SU-DHL-6 (cell line): Measurements from ENCODE around the gene CADPS.

ENCODE experiments used
- H2AFZ ChIP-seq: fragments of 200-600 bp; sonication (generic); 2 replicates; pipeline ENCODE4 v1.6.1; 2014; ENCODE audit warnings: low read depth, mild to moderate bottlenecking, moderate library complexity, mixed read lengths, antibody characterized with exemption, low read length; ENCODE audit not compliant: severe bottlenecking
- H3F3A ChIP-seq: fragments of 200-600 bp; shearing (Covaris generic); 2 replicates; pipeline ENCODE4 v1.6.0; 2016; ENCODE audit warnings: antibody characterized with exemption, mild to moderate bottlenecking; ENCODE audit not compliant: insufficient read depth
- H3K27ac ChIP-seq: fragments of 200-600 bp; sonication (generic); 2 replicates; pipeline ENCODE4 v1.5.1; 2016; ENCODE audit warnings: low read depth, mild to moderate bottlenecking, low read length, moderate library complexity, mixed read lengths
- H3K27me3 ChIP-seq: fragments of 200-600 bp; sonication (generic), shearing (Covaris generic); 2 replicates; pipeline ENCODE4 v1.6.0; 2014; ENCODE audit warnings: mild to moderate bottlenecking, low read length
- H3K36me3 ChIP-seq: fragments of 200-600 bp; sonication (generic); 2 replicates; pipeline ENCODE4 v1.6.1; 2014; ENCODE audit warnings: mild to moderate bottlenecking, low read length, mixed read lengths
- H3K4me2 ChIP-seq: fragments of 300-600, 200-600 bp; shearing (Covaris generic), sonication (generic); 2 replicates; pipeline ENCODE4 v1.6.0; 2014; ENCODE audit warnings: low read length, low read depth, mild to moderate bottlenecking; ENCODE audit not compliant: poor library complexity, severe bottlenecking
- H3K4me3 ChIP-seq: fragments of 200-600 bp; sonication (generic); 2 replicates; pipeline ENCODE4 v1.5.1; 2014; ENCODE audit warnings: antibody characterized with exemption, low read length, mild to moderate bottlenecking, mixed read lengths; ENCODE audit not compliant: insufficient read depth, poor library complexity, severe bottlenecking
- H3K79me2 ChIP-seq: fragments of 200-600 bp; sonication (generic); 2 replicates; pipeline ENCODE4 v1.6.1; 2014; ENCODE audit warnings: mild to moderate bottlenecking, low read length, moderate library complexity; ENCODE audit not compliant: insufficient read depth
- H3K9ac ChIP-seq: fragments of 200-600 bp; sonication (generic); 2 replicates; pipeline ENCODE4 v1.7.0; 2014; ENCODE audit warnings: mild to moderate bottlenecking, low read length
- H3K9me2 ChIP-seq: fragments of 200-600 bp; sonication (generic); replicated peaks from 2 replicates; pipeline ENCODE4 v1.6.1; 2014; ENCODE audit warnings: low read length; ENCODE audit not compliant: insufficient read depth
- H3K9me3 ChIP-seq: fragments of 200-600 bp; sonication (generic); 2 replicates; pipeline ENCODE4 v1.6.1; 2014; ENCODE audit warnings: low read length, mixed read lengths; ENCODE audit not compliant: insufficient read depth
- H4K20me1 ChIP-seq: fragments of 200-600 bp; sonication (generic); 2 replicates; pipeline ENCODE4 v1.6.1; 2014; ENCODE audit warnings: low read depth, mild to moderate bottlenecking, antibody characterized with exemption, low read length, moderate library complexity, mixed read lengths
- EZH2phosphoT487 ChIP-seq: fragments of 200-600 bp; sonication (generic), shearing (Covaris generic); conservative IDR thresholded peaks from 2 replicates; pipeline ENCODE4 v1.6.1; 2018; ENCODE audit warnings: mild to moderate bottlenecking, antibody characterized with exemption, low read length, moderate library complexity, mixed read lengths
- TF ChIP-seq, protein P1 (sequence below): fragments of 200-600 bp; sonication (generic); IDR thresholded peaks from one replicate; pipeline ENCODE4 v1.5.1; 2017; ENCODE audit warnings: antibody characterized with exemption, mild to moderate bottlenecking, low read length, moderate library complexity; ENCODE audit not compliant: insufficient read depth, poor library complexity, severe bottlenecking

Gene CADPS

GRCh38 chr3:62882676-62883200 is 7.5 kb upstream of the CADPS start:
- Histone ChIP-seq H3K27ac (no peak overlapping the region), H3K79me2 (no peaks in the 10 kb centered on the region)
- TF ChIP-seq, protein P1, sequence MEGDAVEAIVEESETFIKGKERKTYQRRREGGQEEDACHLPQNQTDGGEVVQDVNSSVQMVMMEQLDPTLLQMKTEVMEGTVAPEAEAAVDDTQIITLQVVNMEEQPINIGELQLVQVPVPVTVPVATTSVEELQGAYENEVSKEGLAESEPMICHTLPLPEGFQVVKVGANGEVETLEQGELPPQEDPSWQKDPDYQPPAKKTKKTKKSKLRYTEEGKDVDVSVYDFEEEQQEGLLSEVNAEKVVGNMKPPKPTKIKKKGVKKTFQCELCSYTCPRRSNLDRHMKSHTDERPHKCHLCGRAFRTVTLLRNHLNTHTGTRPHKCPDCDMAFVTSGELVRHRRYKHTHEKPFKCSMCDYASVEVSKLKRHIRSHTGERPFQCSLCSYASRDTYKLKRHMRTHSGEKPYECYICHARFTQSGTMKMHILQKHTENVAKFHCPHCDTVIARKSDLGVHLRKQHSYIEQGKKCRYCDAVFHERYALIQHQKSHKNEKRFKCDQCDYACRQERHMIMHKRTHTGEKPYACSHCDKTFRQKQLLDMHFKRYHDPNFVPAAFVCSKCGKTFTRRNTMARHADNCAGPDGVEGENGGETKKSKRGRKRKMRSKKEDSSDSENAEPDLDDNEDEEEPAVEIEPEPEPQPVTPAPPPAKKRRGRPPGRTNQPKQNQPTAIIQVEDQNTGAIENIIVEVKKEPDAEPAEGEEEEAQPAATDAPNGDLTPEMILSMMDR: no peak
- TF ChIP-seq EZH2phosphoT487: no peak

DNA sequence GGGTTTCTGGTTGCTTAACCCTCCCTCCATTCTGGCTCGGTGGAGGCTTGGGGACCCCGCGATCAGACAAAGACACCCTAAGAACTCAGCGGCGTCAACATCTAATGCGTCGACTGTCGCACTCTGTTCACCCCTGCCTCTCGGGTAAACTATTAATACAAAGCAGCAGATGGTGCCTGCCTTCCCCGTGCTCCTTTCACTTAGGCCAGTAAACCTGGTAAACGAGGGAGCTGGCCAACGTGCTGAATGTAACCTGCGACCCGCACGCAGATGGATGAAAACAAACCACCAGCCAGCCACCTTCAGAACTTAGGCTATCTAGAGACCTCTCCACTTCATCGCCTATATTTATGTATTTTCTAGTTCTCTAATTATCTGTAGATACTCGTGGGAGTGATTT is 848 bp upstream of the CADPS start:
- no peaks in the 10 kb centered on the region for H4K20me1 ChIP-seq
- peak overlapping the region; percentile 61 for H3K4me2 ChIP-seq
- no peak overlapping the region for H3K9ac ChIP-seq
- no peaks in the 10 kb centered on the region for H3K79me2 ChIP-seq
- H2AFZ ChIP-seq: no peak overlapping the region
- no peaks in the 10 kb centered on the region for H3K9me3 ChIP-seq
- TF ChIP-seq, protein P1: no peak
- TF ChIP-seq EZH2phosphoT487: no peak
- no peaks in the 10 kb centered on the region for H3K27me3 ChIP-seq
- no peak overlapping the region for H3K4me3 ChIP-seq
- H3K36me3 ChIP-seq: no peaks in the 10 kb centered on the region
- no peak overlapping the region for H3K27ac ChIP-seq
- peaks cover 12% of the 10 kb centered on the region for H3F3A ChIP-seq
- no peaks in the 10 kb centered on the region for H3K9me2 ChIP-seq

More at GRCh38 chr3:62882676-62883200, 7.5 kb upstream of the CADPS start:
- no peaks in the 10 kb centered on the region for H4K20me1 ChIP-seq
- H3K9me2 ChIP-seq: no peaks in the 10 kb centered on the region
- no peak overlapping the region for H3K4me2 ChIP-seq
- no peak overlapping the region for H3K9ac ChIP-seq
- H3K36me3 ChIP-seq: no peaks in the 10 kb centered on the region
- H3K27me3 ChIP-seq: no peaks in the 10 kb centered on the region
- no peak overlapping the region for H3K4me3 ChIP-seq
- H3K9me3 ChIP-seq: no peaks in the 10 kb centered on the region
- no peak overlapping the region for H2AFZ ChIP-seq
- H3F3A ChIP-seq: no peaks in the 10 kb centered on the region

DNA sequence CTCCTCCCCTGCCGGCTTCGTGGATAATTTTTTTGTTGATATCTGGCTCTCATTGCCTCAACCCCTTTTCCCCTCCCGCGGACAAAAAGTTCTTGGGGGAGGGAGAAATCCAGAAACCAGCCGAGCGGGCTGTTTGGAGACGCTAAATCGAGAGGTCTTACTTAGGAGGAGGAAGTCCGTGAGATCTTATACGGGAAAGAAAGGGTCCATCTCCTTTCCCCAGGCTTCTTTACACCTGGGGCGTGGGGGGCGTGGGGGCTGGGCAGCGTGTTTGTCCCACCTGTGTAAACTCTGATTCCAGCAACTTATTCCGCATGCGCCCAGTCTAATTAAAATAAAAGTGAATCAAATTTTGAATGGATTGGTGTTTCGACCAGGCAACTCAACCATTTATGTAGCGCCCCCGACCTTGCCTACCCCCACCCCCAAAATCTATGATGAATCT is 364 bp upstream of the CADPS start:
- TF ChIP-seq, protein P1: no peak
- TF ChIP-seq EZH2phosphoT487: no peak
- Histone ChIP-seq H3F3A (peaks cover 12% of the 10 kb centered on the region), H3K4me3 (peak overlapping the region; percentile 70), H3K9me2 (no peaks in the 10 kb centered on the region), H3K27me3 (no peaks in the 10 kb centered on the region), H3K9ac (peak overlapping the region; percentile 84), H4K20me1 (no peaks in the 10 kb centered on the region), H3K4me2 (peak overlapping the region; percentile 61), H3K9me3 (no peaks in the 10 kb centered on the region), H3K36me3 (no peaks in the 10 kb centered on the region), H3K79me2 (no peaks in the 10 kb centered on the region), H2AFZ (no peak overlapping the region), H3K27ac (no peak overlapping the region)
